ENCODE measurements around the gene HSF4.

GRCh38 chr16:67117716-67118115, 46.8 kb upstream of the HSF4 start:
- TF ChIP-seq POLR2A (IDR thresholded peaks at IDR 0.05; ENCODE audit: low read length) (no peak), HDAC2 (IDR thresholded peaks at IDR 0.05) (no peak), POLR2AphosphoS2 (conservative IDR thresholded peaks at IDR 0.05; ENCODE audit: low read length) (no peak), CTCF (IDR thresholded peaks at IDR 0.05) (no peak), EP300 (IDR thresholded peaks at IDR 0.05) (no peak), JUNB (IDR thresholded peaks at IDR 0.05) (no peak), FOXS1 (CRISPR knock-in tag; IDR thresholded peaks at IDR 0.05) (no peak), BHLHE40 (IDR thresholded peaks at IDR 0.05; ENCODE audit: low read depth, low read length) (no peak), ESRRA (IDR thresholded peaks at IDR 0.05; ENCODE audit: borderline replicate concordance, low read length) (no peak)
- TF ChIP-seq, protein P1, sequence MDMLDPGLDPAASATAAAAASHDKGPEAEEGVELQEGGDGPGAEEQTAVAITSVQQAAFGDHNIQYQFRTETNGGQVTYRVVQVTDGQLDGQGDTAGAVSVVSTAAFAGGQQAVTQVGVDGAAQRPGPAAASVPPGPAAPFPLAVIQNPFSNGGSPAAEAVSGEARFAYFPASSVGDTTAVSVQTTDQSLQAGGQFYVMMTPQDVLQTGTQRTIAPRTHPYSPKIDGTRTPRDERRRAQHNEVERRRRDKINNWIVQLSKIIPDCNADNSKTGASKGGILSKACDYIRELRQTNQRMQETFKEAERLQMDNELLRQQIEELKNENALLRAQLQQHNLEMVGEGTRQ (IDR thresholded peaks at IDR 0.05), result no peak
- TF ChIP-seq, protein P2, sequence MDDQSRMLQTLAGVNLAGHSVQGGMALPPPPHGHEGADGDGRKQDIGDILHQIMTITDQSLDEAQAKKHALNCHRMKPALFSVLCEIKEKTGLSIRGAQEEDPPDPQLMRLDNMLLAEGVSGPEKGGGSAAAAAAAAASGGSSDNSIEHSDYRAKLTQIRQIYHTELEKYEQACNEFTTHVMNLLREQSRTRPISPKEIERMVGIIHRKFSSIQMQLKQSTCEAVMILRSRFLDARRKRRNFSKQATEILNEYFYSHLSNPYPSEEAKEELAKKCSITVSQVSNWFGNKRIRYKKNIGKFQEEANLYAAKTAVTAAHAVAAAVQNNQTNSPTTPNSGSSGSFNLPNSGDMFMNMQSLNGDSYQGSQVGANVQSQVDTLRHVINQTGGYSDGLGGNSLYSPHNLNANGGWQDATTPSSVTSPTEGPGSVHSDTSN (IDR thresholded peaks at IDR 0.05), result no peak
